Epidermal melanocyte (primary cell): ENCODE data around the gene EIF3C.
"Not testable (repeated sequence)": the region's sequence is repeated elsewhere in the genome, so short reads cannot be mapped to it uniquely, and the experiment has no call there.

Source experiments
- DNase-seq: peaks from one replicate; pipeline ENCODE4 v3.0.0; 2011; ENCODE audit warnings: low spot score; ENCODE audit not compliant: insufficient read length

Gene EIF3C, protein sequence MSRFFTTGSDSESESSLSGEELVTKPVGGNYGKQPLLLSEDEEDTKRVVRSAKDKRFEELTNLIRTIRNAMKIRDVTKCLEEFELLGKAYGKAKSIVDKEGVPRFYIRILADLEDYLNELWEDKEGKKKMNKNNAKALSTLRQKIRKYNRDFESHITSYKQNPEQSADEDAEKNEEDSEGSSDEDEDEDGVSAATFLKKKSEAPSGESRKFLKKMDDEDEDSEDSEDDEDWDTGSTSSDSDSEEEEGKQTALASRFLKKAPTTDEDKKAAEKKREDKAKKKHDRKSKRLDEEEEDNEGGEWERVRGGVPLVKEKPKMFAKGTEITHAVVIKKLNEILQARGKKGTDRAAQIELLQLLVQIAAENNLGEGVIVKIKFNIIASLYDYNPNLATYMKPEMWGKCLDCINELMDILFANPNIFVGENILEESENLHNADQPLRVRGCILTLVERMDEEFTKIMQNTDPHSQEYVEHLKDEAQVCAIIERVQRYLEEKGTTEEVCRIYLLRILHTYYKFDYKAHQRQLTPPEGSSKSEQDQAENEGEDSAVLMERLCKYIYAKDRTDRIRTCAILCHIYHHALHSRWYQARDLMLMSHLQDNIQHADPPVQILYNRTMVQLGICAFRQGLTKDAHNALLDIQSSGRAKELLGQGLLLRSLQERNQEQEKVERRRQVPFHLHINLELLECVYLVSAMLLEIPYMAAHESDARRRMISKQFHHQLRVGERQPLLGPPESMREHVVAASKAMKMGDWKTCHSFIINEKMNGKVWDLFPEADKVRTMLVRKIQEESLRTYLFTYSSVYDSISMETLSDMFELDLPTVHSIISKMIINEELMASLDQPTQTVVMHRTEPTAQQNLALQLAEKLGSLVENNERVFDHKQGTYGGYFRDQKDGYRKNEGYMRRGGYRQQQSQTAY

DNA sequence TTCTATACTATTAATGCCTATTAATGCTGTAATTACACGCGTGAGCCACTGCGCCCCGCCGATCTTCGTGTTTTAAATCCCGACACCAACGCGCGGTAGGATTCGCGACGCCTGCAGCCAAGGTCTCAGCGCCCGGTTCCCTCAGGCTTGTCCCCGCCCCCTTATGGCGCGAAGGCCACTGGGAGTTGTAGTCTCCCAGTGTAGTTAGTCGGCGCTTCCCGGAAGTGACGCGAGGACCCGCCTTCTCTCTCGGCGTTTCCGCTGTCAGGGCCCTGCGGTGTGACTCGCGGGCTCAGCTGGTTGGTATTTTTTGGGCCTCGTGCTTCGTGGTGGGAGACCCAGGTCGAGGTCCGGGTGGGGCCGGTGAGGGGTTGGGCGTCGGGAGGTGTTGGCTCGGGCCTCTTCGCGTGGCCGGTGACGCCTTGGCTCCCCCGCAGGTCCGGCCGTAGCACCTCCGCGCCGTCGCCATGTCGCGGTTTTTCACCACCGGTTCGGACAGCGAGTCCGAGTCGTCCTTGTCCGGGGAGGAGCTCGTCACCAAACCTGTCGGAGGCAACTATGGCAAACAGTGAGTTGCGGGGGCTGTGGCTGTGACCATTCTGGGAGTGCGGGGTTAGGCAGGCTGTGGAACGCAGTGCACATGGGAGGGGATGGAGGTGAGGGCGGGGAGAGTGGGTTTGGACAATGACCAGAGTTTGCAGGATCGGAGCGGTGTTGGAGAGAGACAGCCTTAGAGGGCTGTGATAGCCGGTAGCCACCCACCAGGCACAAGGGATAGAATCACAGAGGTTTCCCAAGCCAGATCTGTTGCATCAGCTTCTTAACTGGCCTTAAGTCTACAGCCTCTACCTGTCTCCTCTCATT, at the start of gene EIF3C:
Gene EIF3C (plus strand): TSS at position 245 of the 864 bp plus-strand sequence. CDS start 223 bp downstream, at position 468.
- not testable (repeated sequence) for DNase-seq

DNA sequence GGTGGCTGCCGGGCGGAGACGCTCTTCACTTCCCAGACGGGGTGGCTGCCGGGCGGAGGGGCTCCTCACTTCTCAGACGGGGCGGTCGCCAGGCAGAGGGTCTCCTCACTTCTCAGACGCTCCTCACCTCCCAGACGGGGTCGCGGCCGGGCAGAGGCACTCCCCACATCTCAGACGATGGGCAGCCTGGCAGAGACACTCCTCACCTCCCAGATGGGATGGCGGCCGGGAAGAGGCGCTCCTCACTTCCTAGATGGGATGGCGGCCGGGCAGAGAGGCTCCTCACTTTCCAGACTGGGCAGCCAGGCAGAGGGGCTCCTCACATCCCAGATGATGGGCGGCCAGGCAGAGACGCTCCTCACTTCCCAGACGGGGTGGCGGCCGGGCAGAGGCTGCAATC, 45.0 kb upstream of the EIF3C start:
- DNase-seq: not testable (repeated sequence)

DNA sequence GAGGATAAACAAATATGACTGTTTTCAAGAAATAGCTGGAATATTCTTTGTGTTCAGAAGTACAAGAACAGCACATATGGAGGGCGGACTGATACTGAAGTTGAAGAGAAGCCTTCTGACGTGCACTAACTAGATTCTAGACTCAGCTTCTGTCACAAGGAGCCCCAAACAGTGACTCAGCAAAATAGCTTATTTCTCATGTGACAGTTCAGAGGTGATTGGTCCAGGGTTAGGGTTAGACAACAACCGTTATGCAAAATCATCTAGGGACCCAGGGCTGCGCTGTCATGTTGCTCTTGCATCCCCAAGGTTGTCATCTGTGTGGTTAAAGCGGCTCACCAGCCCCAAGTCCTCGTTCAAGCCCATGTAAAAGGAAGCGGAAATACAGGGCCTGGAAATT, 43.8 kb upstream of the EIF3C start:
- DNase-seq: not testable (repeated sequence)

DNA sequence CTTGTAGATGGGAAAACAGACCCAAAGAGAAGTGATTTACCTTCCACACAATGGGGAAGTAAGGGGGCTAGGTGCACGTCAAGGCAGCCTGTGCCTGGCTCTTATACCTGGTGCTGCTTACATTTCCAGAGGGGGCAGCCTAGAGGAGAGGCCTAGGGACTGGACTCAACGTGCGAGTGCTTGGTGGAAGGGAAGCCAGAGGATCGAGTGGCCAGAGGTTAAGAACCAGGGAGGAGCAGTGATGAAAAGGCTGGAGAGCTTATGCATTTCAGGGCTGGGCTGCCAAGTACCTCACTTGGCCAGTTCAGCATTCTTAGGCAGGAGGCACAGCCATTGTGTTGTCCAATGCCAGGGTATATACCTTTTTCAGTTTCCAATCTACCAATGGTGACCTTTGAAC, 43.1 kb upstream of the EIF3C start:
- DNase-seq: not testable (repeated sequence)

DNA sequence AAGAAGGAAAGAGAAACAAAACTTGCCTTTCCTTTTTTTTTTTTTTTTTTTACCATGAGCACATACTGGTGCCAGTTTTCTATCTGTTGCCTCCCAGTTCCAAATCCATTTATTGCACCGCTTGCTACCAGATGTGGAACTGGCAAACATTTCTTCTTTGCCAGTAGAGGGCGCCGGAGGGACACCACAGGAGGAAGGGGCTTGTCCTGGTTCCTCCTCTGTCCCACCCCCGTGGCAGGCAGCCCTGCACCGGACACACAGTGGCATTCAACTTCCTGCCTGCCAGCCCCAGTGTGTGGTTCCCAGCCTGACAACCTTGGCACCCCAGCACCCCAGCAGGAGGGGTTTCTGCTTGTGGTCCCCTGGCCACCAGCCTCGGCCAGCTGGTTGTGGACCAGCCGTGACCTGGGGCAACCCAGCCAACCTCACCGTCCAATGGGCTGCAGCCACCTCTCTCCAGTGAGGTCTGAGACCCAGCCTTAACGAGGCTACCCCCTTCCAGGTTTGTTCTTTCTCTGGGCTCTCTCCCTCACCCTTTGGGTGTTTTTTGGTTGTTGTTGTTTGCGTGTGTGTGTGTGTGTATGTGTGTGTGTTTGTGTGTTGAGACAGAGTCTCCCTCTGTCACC, 22.8 kb upstream of the EIF3C start:
- DNase-seq: not testable (repeated sequence)

DNA sequence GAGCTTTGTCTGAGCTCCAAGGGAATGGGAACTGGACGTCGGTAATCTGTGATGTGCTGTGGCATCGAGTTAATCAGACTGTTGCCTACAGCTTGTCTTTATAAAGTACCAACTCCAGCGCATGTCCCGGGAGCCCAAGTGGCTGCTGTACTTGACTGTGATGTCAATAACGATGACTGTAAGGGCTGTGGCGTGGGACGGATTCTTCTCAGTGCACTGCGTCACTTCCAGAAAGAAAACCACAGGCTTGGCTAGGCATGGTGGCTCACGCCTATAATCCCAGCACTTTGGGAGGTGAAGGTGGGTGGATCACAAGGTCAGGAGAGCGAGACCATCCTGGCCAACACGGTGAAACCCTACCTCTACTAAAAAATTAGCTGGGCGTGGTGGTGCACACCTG, 21.8 kb upstream of the EIF3C start:
- not testable (repeated sequence) for DNase-seq

DNA sequence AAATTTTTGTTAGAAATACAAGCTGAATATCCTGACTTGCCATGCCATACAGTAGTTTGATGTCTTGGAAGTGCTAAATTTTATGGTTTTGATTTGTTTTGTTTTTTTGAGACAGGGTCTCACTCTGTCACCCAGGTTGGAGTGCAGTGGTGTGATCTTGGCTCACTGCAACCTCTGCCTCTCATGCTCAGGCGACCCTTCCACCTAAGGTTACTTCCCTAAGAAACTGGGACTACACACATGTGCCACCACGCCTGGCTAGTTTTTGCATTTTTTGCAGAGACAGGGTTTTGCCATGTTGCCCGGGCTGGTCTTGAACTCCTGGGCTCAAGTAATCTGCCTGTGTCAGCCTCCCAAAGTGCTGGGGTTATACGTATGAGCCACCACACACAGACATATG, 19.5 kb upstream of the EIF3C start:
- DNase-seq: not testable (repeated sequence)

DNA sequence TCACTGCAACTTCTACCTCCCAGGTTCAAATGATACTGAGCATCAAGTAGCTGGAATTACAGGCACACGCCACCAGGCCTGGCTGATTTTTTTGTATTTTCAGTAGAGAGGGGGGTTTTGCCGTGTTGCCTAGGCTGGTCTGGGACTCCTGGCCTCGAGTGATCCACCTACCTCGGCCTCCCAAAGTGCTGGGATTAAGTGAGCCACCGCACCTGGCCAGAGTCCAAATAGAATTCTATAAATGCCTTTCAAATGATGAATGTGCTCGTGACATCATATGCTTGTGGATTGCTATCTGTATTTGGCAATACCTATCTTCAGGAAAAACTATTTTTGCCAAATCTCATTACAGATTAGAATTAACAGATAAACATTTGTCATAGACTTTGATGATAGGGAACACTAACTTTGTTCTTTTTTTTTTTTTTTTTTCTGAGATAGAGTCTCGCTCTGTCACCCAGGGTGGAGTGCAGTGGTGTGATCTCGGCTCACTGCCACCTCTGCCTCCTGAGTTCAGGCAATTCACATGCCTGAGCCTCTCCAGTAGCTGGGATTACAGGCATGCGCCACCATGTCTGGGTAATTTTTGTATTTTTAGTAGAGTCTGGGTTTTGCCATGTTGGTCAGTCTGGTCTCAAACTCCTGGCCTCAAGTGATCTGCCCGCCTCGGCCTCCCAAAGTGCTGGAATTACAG, 17.9 kb upstream of the EIF3C start:
- not testable (repeated sequence) for DNase-seq

DNA sequence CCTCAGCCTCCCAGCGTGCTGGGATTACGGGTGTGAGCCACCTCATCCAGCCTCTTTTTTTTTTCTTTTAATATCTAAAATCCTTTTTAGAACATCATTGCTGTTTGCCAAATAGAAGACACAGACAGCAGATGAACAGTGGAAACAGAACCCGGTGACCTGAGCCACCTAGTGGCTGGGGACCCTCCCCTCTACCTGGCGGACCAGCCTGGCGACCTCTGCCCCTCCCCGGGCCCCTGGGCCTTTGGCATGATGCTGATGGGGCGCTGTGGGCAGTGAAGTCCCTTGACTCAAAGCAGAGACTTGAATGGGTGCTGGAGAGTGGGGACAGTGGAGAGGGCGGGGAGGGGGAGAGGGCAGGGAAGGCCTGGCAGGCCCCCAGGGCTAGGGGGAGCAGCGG, 11.5 kb upstream of the EIF3C start:
- DNase-seq: not testable (repeated sequence)

DNA sequence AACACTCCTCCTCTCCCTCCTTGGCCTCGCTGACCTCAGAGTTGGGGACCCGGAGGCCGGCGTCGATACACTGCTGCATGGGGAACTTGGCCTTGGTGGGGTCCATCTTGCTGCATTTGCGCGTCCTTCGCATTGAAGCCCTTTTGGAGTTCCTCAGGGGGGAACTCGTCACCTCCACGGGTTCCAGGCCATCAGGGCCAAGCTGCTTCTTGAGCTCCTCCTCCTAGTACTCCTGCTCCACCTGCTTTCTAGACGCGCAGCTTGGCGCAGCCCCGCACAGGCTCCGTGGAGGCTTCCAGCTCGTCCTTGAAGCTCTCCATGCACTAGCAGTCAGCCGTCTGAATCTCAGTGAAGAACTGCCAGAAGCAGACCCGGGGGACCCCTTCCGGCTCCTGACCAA, 10.9 kb upstream of the EIF3C start:
- not testable (repeated sequence) for DNase-seq

DNA sequence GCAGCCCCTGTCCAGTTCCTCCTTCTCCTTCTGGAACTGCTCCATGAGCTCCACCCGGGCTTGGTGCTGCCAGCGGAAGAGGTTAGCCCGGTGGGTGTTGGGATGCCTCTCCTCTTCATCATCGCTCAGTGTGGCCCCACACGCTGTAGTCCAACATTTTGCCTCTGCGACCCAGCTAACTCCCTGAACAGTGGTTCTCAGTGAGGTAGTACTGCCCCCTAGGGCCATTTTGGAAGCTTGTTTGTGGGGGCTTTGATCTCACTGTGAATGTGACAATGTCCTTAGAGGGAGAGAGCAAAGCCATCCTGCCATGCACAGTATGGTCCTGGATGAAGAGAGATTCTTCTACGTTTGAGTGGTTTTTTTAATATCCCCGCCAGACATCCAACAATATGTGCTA, 9.9 kb upstream of the EIF3C start:
- not testable (repeated sequence) for DNase-seq

DNA sequence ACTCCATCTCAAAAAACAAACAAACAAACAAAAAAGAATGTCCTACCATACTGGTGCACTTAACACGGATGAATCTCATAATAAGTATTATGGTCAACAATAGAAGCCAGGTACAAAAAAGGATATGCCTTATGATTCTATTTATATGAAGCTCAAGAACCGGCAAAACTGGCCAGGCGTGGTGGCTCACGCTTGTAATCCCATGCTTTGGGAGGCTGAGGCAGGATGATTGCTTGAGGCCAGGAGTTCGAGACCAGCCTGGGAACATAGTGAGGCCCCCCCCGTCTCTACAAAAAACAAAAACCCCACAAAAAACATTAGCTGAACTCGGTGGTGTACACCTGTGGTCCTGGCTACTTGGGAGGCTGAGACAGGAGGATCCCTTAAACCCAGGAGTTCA, 7.0 kb upstream of the EIF3C start:
- DNase-seq: not testable (repeated sequence)

DNA sequence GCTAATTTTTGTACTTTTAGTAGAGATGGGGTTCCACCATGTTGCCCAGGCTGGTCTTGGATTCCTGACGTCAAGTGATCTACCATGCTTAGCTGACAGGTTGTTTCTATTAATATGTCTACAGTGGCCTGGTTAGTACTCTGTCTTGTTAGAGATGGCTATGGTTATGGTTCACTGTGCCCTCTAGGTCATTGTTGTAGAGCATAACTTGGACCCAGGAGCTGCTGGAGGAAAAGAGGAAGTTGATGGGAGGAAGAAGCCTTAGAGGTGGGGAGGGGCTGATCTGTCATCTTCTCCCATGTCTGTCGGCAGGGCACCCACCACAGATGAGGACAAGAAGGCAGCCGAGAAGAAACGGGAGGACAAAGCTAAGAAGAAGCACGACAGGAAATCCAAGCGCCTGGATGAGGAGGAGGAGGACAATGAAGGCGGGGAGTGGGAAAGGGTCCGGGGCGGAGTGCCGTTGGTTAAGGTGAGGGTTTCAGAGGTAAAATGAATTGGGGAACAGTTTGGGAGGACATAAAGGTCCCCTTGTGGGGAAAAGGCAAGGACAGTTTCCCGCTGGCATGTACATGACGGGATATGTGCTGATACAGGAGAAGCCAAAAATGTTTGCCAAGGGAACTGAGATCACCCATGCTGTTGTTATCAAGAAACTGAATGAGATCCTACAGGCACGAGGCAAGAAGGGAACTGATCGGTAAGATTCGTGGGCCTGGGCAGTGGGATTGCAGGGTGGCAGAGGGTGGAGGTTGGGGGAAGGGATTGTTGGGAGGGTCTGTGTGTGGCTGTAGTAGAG, 11.8 kb downstream of the EIF3C start:
- DNase-seq: not testable (repeated sequence)

DNA sequence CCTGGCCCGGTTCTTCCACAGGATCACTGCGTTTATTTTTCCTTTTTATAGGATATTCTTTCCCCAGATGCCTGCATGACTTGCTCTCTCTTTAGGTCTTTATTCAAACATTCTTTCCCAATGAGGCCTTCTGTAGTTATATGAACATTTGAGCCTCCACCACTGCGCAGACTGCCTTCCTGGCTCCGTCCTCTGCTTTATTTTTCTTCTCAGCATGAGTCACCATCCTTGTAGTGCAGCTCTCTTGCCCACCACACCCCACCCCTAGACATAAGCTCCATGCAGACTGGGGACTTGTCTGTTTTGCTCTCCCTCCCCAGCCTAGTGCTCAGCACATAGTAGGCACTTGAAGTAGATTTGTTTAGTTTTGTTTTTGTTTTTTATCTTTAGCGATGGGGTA, 20.0 kb downstream of the EIF3C start:
- not testable (repeated sequence) for DNase-seq

DNA sequence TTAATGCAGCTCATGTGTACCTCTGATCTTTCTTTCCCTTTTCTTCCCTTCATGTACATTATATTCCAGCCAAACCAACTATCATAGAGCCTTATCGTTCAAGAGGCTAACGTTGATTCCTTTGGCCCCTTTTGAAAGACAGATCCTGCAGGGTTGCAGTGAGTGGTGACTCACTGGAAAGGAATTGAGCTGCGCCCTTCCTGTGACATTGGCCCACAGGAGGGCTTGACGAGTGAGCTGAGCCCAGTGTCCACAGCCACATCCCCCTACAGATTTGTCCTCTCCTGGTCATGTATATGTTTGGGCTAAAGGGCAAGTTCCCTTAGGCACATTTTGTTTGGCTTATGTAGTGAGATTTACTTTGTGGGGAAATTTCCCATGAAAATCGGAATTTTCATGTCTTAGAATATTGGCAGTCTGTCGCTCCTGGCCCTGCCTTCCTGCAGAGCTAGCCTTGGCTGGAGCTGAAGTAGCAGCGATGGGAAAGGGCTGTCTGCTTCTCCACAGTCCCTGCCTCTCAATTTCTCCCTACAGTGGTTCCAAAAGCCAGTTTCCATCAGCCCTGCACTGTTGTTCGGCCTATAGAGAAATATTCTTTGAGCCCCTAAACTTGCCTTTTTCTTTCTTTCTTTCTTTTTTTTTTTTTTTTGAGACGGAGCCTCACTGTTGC, 21.3 kb downstream of the EIF3C start:
- DNase-seq: not testable (repeated sequence)

DNA sequence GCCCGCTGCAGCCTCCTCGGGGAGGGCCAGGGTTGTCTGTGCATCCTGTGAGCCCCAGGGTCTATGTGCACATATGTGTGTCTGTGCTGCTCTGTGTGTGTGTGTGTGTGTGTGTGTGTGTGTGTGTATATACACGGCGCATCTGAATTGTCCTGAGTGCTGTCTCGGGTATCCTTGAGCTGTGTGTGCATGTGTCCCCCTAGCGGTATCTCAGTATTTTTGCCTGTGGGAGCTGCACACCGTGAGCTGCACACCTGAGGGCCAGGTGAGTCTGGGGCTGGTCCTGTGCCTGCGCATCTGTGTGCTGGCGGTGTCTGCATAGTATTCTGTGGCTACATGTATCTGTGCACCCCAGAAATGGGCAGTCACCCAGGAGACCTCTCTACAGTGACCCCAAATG, 28.5 kb downstream of the EIF3C start:
- not testable (repeated sequence) for DNase-seq

DNA sequence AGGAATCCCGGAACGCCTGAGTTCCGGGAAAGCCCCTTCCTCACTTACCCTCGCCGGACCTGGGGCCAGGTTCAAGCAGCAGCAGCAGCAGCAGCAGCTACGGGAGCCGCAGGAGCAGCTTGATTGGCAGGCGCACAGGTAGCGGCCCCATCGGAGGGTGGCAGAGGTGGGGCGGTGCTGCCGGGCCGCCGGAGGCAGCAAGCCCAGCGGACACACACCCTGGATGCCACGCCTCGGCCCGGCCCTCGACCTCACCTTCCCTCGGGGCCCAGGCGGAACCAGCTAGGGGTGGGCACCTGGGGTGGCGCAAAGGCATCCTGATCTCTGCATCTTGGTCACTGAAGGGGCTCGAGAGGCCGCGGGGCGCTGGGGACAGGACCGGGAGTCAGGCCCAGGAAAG, 29.4 kb downstream of the EIF3C start:
- not testable (repeated sequence) for DNase-seq

DNA sequence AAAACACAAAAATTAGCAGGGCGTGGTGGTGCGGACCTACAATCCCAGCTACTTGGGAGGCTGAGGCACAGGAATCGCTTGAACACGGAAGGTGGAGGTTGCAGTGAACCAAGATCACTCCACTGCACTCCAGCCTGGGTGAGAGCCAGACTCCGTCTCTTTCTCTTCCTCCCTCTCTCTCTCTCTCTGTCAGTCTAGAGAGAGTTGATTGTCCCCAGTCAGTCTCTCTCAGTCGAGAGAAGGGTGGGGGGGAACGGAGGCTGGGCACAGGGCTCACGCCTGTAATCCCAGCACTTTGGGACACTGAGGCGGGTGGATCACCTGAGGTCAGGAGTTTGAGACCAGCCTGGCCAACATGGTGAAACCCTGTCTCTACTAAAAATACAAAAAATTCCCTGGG, 30.0 kb downstream of the EIF3C start:
- DNase-seq: not testable (repeated sequence)
